ENCODE measurements around the gene SYT5. TPM values are rescaled to one million over a fixed set of nuclear protein-coding genes. Genes with fewer than 3 reads are reported as not detected.

SYT5 gene
- total and polyA plus RNA-seq, 2 donors from 2014 or later, result not detected

DNA sequence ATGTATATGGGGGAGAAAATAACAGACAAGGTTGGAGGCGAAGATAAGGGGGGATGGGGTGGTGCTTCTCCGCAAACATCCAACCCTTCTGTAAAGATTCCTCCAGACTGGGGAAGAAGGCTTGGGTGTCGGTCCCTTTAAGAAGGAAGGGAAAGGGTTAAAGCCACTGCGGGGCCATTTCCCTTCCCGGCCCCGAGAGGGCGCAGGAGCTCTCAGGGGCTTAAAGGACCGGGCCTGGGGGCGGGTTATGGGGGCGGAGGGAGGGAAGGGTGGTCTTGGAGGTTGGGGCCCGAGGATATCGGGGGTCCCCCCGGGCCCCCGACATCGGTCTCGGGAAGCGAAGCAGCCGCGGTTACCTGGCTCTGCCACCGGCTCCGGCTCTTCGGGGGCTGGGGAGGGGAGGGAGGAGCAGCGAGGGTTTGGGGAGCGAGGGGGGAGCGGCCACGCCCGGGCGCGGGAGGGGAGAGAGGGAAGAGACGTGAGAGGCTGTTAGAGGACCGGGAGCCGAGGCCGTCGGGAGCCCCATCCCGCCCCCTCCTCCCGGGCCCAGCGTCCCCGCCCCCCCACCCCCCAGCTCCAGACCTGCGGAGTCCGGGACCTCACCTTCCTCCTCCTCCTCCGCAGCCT lies 33.9 kb downstream of the SYT5 start:
- no peak for DNase-seq
- H3K27me3 ChIP-seq (ENCODE audit: control insufficient read depth, insufficient read depth, low read length), result peaks cover 5% of the 10 kb centered on the region
- intact Hi-C loops (cut with DNase I), result loop anchor here (10.0 kb wide), 1 partner anchor 359 kb away; no protein-coding TSS in a partner anchor
- TF ChIP-seq, protein P1, sequence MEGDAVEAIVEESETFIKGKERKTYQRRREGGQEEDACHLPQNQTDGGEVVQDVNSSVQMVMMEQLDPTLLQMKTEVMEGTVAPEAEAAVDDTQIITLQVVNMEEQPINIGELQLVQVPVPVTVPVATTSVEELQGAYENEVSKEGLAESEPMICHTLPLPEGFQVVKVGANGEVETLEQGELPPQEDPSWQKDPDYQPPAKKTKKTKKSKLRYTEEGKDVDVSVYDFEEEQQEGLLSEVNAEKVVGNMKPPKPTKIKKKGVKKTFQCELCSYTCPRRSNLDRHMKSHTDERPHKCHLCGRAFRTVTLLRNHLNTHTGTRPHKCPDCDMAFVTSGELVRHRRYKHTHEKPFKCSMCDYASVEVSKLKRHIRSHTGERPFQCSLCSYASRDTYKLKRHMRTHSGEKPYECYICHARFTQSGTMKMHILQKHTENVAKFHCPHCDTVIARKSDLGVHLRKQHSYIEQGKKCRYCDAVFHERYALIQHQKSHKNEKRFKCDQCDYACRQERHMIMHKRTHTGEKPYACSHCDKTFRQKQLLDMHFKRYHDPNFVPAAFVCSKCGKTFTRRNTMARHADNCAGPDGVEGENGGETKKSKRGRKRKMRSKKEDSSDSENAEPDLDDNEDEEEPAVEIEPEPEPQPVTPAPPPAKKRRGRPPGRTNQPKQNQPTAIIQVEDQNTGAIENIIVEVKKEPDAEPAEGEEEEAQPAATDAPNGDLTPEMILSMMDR (IDR thresholded peaks at IDR 0.05; ENCODE audit: borderline replicate concordance, extremely low read depth, insufficient read depth), result no peak
- no peak overlapping the region for H3K9ac ChIP-seq (ENCODE audit: low read length in 3 of 3)
- no peak overlapping the region for H3K27ac ChIP-seq (ENCODE audit: low read depth in 2 of 2, low read length in 2 of 2)
- FAIRE-seq, result no peak
- H3K4me3 ChIP-seq (ENCODE audit: low read length in 3 of 3), result no peak overlapping the region
- no peaks in the 10 kb centered on the region for H3K4me1 ChIP-seq (ENCODE audit: control insufficient read depth in 2 of 3, insufficient read depth in 2 of 3, low read depth in 1 of 3, low read length in 3 of 3)
- no peaks in the 10 kb centered on the region for H3K36me3 ChIP-seq (ENCODE audit: control insufficient read depth in 2 of 3, insufficient read depth in 3 of 3, low read length in 3 of 3)
- no peaks in the 10 kb centered on the region for H3K9me3 ChIP-seq (ENCODE audit: control insufficient read depth in 2 of 3, insufficient read depth in 1 of 3, low read length in 3 of 3)

DNA sequence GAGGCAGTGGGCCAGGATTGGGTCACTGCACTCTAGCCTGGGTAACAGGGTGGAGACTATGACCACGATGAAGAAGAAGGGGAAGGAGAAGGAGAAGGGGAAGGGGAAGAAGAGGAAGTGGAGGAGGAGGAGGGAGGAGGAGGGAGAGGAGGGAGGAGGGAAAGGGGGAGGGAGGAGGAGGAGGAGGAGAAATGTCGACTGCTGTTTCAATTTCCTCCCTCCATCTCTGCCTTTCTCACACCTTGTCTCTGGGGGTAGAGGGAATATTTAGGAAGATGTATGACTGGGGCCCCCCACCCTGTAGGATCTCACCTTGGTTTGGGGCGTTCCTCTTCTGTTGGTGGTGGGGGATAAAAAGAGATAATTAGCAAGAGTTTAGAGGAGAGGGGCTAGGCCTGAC lies 34.9 kb downstream of the SYT5 start:
- H3K4me1 ChIP-seq (ENCODE audit: control insufficient read depth in 2 of 3, insufficient read depth in 2 of 3, low read depth in 1 of 3, low read length in 3 of 3), result no peaks in the 10 kb centered on the region

DNA sequence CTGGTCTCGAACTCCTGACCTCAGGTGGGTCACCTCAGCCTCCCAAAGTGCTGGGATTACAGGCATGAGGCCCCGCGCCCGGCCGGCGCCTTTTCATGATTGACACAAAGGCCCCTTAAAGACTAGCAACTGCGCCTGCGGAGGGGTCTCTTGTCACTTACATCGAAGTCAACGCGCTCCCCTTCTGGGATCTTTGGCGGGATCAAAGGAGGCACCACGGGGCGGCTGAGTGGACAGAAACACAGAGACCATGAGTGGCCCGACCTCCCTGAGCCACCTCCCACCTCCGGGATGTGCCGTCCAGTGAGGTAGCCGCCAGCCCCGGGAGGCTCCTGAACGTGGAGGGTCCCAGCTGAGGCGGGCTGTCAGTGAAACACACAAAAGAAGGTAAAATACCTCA lies 38.4 kb downstream of the SYT5 start:
- intact Hi-C loops (cut with DNase I), result loop anchor here (10.0 kb wide), 1 partner anchor 363 kb away; no protein-coding TSS in a partner anchor
- TF ChIP-seq, protein P1 (IDR thresholded peaks at IDR 0.05; ENCODE audit: borderline replicate concordance, extremely low read depth, insufficient read depth), result no peak
- H3K9ac ChIP-seq (ENCODE audit: low read length in 3 of 3), result no peak overlapping the region
- FAIRE-seq (no peak), DNase-seq (no peak)
- H3K36me3 ChIP-seq (ENCODE audit: control insufficient read depth in 2 of 3, insufficient read depth in 3 of 3, low read length in 3 of 3), result no peaks in the 10 kb centered on the region
- H3K27me3 ChIP-seq (ENCODE audit: control insufficient read depth, insufficient read depth, low read length), result no peaks in the 10 kb centered on the region
- H3K27ac ChIP-seq (ENCODE audit: low read depth in 2 of 2, low read length in 2 of 2), result no peak overlapping the region
- H3K4me3 ChIP-seq (ENCODE audit: low read length in 3 of 3), result no peak overlapping the region
- no peaks in the 10 kb centered on the region for H3K9me3 ChIP-seq (ENCODE audit: control insufficient read depth in 2 of 3, insufficient read depth in 1 of 3, low read length in 3 of 3)
- no peaks in the 10 kb centered on the region for H3K4me1 ChIP-seq (ENCODE audit: control insufficient read depth in 2 of 3, insufficient read depth in 2 of 3, low read depth in 1 of 3, low read length in 3 of 3)

More for the DNA sequence above, 34.9 kb downstream of the SYT5 start:
- DNase-seq (no peak), FAIRE-seq (no peak)
- TF ChIP-seq, protein P1 (IDR thresholded peaks at IDR 0.05; ENCODE audit: borderline replicate concordance, extremely low read depth, insufficient read depth), result no peak
- intact Hi-C loops (cut with DNase I), result loop anchor here (10.0 kb wide), 1 partner anchor 360 kb away; no protein-coding TSS in a partner anchor
- Histone ChIP-seq H3K9ac (ENCODE audit: low read length in 3 of 3) (no peak overlapping the region), H3K27ac (ENCODE audit: low read depth in 2 of 2, low read length in 2 of 2) (no peak overlapping the region), H3K36me3 (ENCODE audit: control insufficient read depth in 2 of 3, insufficient read depth in 3 of 3, low read length in 3 of 3) (no peaks in the 10 kb centered on the region), H3K4me3 (ENCODE audit: low read length in 3 of 3) (no peak overlapping the region), H3K9me3 (ENCODE audit: control insufficient read depth in 2 of 3, insufficient read depth in 1 of 3, low read length in 3 of 3) (no peaks in the 10 kb centered on the region), H3K27me3 (ENCODE audit: control insufficient read depth, insufficient read depth, low read length) (peaks cover 5% of the 10 kb centered on the region)
